IgD-negative memory B cell (primary cell): ENCODE results near the gene PGLYRP2. TPM values are rescaled to one million over a fixed set of nuclear protein-coding genes. Genes with fewer than 3 reads are reported as not detected.
"Not testable (repeated sequence)": the region's sequence is repeated elsewhere in the genome, so short reads cannot be mapped to it uniquely, and the experiment has no call there.

Experiments used
- H3K27ac Mint-ChIP-seq, 3 donors: one replicate each; pipeline ENCODE4 v1.8.0; 2020 to 2022; ENCODE audit warnings: mild to moderate bottlenecking in 3 of 3, mixed read lengths in 3 of 3, moderate library complexity in 1 of 3
- H3K27me3 Mint-ChIP-seq: one replicate; pipeline ENCODE4 v1.8.0; 2021; ENCODE audit warnings: mixed read lengths
- H3K36me3 Mint-ChIP-seq: one replicate; pipeline ENCODE4 v1.8.0; 2020; ENCODE audit warnings: mild to moderate bottlenecking, mixed read lengths
- H3K4me1 Mint-ChIP-seq, 3 donors: one replicate each; pipeline ENCODE4 v1.8.0; 2020 to 2022; ENCODE audit warnings: mixed read lengths in 3 of 3, mild to moderate bottlenecking in 1 of 3
- H3K4me3 Mint-ChIP-seq, 4 donors: one replicate each; pipeline ENCODE4 v1.8.0; 2020 to 2022; ENCODE audit warnings: mild to moderate bottlenecking in 4 of 4, mixed read lengths in 4 of 4, moderate library complexity in 3 of 4
- H3K9me3 Mint-ChIP-seq, 3 donors: one replicate each; pipeline ENCODE4 v1.8.0; 2020 to 2021; ENCODE audit warnings: mixed read lengths in 3 of 3, mild to moderate bottlenecking in 1 of 3
- polyA plus RNA-seq: library from polyadenylated mRNA; unstranded; fragments of 300-500 nt; fragmentation: Illumina TruSeq; gene quantifications from one replicate; pipeline ENCODE4 v1.2.3, GENCODE V29; 2021

PGLYRP2 gene
- polyA plus RNA-seq, 1 donor from 2014 or later = not detected

DNA sequence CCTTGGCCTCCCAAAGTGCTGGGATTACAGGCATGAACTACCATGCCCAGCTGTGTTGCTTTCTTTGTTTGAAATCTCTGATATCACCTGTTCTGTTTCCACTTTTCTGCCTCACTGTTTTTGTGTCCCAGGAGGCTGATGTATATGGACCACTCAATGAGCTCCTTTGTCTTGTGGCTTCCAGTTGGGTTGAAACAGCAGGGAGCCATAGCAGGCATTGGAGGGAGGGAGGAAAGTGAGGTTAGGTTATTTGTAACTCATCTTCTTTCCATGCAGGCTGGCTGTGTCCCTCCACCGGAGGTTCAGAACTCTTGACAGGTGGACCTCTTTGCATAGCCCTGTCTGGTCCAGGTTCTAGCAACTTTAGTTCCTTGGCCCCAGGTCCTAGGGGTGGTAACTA is 23.0 kb upstream of the PGLYRP2 start:
- H3K4me3 Mint-ChIP-seq = no peak overlapping the region
- no peaks in the 10 kb centered on the region for H3K9me3 Mint-ChIP-seq
- peaks cover 0 to 1% (median under 1%) of the 10 kb centered on the region in 3 donors for H3K4me1 Mint-ChIP-seq
- peaks cover 31% of the 10 kb centered on the region for H3K27me3 Mint-ChIP-seq
- no peak overlapping the region for H3K27ac Mint-ChIP-seq
- H3K36me3 Mint-ChIP-seq = no peaks in the 10 kb centered on the region

DNA sequence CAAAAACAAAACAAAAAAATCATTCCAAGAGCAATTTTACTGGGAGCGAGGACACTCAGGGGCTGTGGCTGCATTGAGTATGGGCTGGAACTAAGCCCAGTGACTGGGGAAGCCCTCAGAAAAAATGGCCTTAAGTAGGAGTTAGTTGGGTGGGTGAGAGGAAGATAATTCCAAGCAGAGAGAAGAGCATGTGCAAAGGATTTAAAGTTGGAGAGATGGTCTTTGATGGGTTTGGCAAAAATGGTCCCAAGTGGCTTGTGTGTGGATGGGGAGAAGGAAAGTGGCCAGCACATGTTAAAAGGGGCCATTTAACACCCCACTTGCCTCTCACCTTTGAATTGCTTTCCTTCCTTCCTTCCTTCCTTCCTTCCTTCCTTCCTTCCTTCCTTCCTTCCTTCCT is 22.3 kb upstream of the PGLYRP2 start:
- Mint-ChIP-seq H3K4me1 (peaks cover 0 to 1% (median 0%) of the 10 kb centered on the region in 3 donors), H3K27ac (peak overlapping the region in 1 of 3 donors; percentile 74), H3K4me3 (no peak overlapping the region), H3K9me3 (no peaks in the 10 kb centered on the region), H3K36me3 (no peaks in the 10 kb centered on the region), H3K27me3 (peaks cover 27% of the 10 kb centered on the region)

DNA sequence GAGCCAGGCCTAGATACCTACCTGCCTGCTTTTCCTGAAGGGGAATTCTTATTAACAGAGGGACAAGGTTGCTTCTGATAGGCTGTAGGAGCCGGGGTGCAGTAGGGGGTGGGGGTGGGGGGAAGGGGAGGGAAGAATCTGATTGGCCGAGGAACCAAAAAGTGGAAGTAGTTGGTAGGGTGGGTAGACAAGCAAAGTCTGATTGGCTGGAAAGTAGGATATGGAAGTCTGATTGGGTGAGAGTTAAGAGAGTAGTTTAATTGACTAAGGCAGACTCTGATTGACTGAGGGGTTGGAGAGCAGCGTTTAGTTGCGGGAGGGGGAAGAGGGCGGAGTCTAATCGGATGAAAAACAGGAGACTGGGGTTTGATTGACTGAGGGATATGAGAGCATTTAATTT is 19.6 kb upstream of the PGLYRP2 start:
- H3K36me3 Mint-ChIP-seq = no peaks in the 10 kb centered on the region
- no peak overlapping the region for H3K27ac Mint-ChIP-seq
- no peak overlapping the region for H3K4me3 Mint-ChIP-seq
- H3K9me3 Mint-ChIP-seq = no peaks in the 10 kb centered on the region
- H3K27me3 Mint-ChIP-seq = peaks cover 12% of the 10 kb centered on the region
- no peaks in the 10 kb centered on the region for H3K4me1 Mint-ChIP-seq

GRCh38 chr19:15498156-15498858 is 19.0 kb upstream of the PGLYRP2 start:
- no peaks in the 10 kb centered on the region for H3K4me1 Mint-ChIP-seq
- H3K4me3 Mint-ChIP-seq = no peak overlapping the region
- no peaks in the 10 kb centered on the region for H3K9me3 Mint-ChIP-seq
- no peak overlapping the region for H3K27ac Mint-ChIP-seq
- no peaks in the 10 kb centered on the region for H3K36me3 Mint-ChIP-seq
- peaks cover 12% of the 10 kb centered on the region for H3K27me3 Mint-ChIP-seq

- Mint-ChIP-seq H3K4me1 (peaks cover 0 to 4% (median 0%) of the 10 kb centered on the region in 3 donors), H3K4me3 (no peak overlapping the region), H3K27ac (peak overlapping the region in 1 of 3 donors; percentile 16), H3K27me3 (peaks cover 5% of the 10 kb centered on the region), H3K36me3 (no peaks in the 10 kb centered on the region), H3K9me3 (peaks cover 0 to 2% (median 0%) of the 10 kb centered on the region in 3 donors)
Measured at GRCh38 chr19:15495151-15495550, 15.8 kb upstream of the PGLYRP2 start.

GRCh38 chr19:15488489-15489226 is 9.4 kb upstream of the PGLYRP2 start:
- Mint-ChIP-seq H3K9me3 (peaks cover 0 to 2% (median 2%) of the 10 kb centered on the region in 3 donors), H3K4me1 (peaks cover 0 to 4% (median 0%) of the 10 kb centered on the region in 3 donors), H3K36me3 (peaks cover 2% of the 10 kb centered on the region), H3K27me3 (peaks cover 3% of the 10 kb centered on the region), H3K4me3 (no peak overlapping the region), H3K27ac (no peak overlapping the region)

- peaks cover 2% of the 10 kb centered on the region for H3K36me3 Mint-ChIP-seq
- H3K4me3 Mint-ChIP-seq = no peak overlapping the region
- H3K9me3 Mint-ChIP-seq = peaks cover 0 to 2% (median 0%) of the 10 kb centered on the region in 3 donors
Measured at GRCh38 chr19:15487038-15487437, 7.7 kb upstream of the PGLYRP2 start.

DNA sequence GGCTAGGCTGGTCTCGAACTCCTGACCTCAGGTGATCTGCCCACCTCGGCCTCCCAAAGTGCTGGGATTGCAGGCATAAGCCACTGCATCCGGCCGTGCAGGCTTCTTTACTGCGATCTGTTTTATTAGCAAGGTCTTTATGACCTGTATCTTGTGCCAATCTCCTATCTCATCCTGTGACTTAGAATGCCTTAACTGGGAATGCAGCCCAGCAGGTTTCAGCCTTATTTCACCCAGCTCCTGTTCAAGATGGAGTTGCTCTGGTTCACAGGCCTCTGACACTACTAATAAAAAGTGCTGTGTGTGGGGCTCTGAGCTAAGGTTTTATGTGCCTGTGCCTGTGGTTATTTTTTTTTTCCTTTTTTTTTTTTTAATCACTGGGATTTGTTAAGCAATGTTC is 6.5 kb upstream of the PGLYRP2 start:
- H3K36me3 Mint-ChIP-seq, H3K27me3 Mint-ChIP-seq, H3K27ac Mint-ChIP-seq, H3K4me3 Mint-ChIP-seq, H3K9me3 Mint-ChIP-seq, H3K4me1 Mint-ChIP-seq: not testable (repeated sequence)

More at GRCh38 chr19:15487038-15487437, 7.7 kb upstream of the PGLYRP2 start:
- peaks cover 0 to 3% (median 0%) of the 10 kb centered on the region in 3 donors for H3K4me1 Mint-ChIP-seq
- no peak overlapping the region for H3K27ac Mint-ChIP-seq
- peaks cover 2% of the 10 kb centered on the region for H3K27me3 Mint-ChIP-seq

GRCh38 chr19:15480996-15481395 is 1.7 kb upstream of the PGLYRP2 start:
- H3K27ac Mint-ChIP-seq, H3K4me1 Mint-ChIP-seq, H3K36me3 Mint-ChIP-seq, H3K9me3 Mint-ChIP-seq, H3K27me3 Mint-ChIP-seq, H3K4me3 Mint-ChIP-seq: not testable (repeated sequence)

DNA sequence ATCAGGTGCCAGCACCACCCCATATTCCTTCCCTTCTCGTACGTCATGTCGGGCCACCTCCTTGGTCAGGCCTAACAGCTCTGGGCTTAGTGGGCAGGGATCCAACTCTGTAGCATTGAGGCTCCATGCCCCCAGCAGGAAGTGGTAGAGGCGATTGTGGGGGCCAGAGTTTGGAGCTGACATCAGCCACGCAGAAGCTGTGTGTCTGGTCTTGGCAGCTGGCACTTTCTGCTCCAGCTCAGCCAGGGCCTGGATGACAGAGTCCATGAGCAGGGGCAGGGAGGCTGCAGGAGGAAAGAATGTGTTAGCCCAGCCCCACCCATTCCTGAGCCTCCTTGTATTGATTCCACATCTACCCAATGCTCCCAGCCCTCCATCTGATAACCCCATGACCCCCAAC is 3.0 kb downstream of the PGLYRP2 start:
- Mint-ChIP-seq H3K4me1 (peaks cover 0 to 9% (median 4%) of the 10 kb centered on the region in 3 donors), H3K4me3 (no peak overlapping the region)

GRCh38 chr19:15475611-15476010 is 3.7 kb downstream of the PGLYRP2 start:
- Mint-ChIP-seq H3K4me1 (peaks cover 0 to 9% (median 4%) of the 10 kb centered on the region in 3 donors), H3K27ac (no peak overlapping the region), H3K27me3 (peaks cover 6% of the 10 kb centered on the region), H3K4me3 (no peak overlapping the region), H3K36me3 (no peaks in the 10 kb centered on the region), H3K9me3 (no peaks in the 10 kb centered on the region)

More for the DNA sequence above, 3.0 kb downstream of the PGLYRP2 start:
- Mint-ChIP-seq H3K9me3 (no peaks in the 10 kb centered on the region), H3K27ac (no peak overlapping the region), H3K36me3 (no peaks in the 10 kb centered on the region), H3K27me3 (peaks cover 5% of the 10 kb centered on the region)

DNA sequence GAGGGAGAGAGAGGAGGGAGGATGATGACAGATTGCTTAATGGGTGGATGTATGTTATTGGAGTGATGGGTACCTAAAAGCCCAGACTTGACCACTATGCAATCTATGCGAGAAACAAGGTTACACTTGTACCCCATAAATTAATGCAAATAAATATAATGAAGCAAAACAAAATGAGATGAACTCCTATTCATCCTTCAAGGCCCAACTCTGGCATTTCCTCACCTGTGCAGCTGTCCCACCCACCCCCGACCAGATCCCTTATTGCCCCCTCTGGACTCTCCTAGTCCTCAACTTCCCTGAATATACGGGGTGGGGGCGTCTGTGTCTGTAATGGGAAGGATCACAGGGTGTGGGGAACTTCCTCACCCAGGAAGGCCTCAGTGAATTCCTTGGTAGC is 4.1 kb downstream of the PGLYRP2 start:
- H3K36me3 Mint-ChIP-seq = no peaks in the 10 kb centered on the region

DNA sequence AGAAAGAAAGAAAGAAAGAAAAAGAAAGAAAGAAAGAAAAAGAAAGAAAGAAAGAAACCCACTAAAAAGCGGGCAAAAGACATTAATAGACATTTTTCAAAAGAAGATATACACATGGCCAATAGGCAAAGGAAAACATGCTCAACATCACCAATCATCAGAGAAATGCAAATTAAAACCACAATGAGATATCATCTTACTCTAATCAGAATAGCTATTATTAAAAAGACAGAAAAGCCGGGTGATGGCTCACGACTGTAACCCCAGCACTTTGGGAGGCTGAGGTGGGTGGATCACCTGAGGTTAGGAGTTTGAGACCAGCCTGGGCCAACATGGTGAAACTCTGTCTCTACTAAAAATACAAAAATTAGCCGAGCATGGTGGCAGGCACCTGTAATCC is 5.5 kb downstream of the PGLYRP2 start:
- H3K4me3 Mint-ChIP-seq = peak overlapping the region in 1 of 4 donors; percentile 57
- H3K9me3 Mint-ChIP-seq, H3K27ac Mint-ChIP-seq, H3K36me3 Mint-ChIP-seq: not testable (repeated sequence)
- peaks cover 16% of the 10 kb centered on the region for H3K27me3 Mint-ChIP-seq
- H3K4me1 Mint-ChIP-seq = peaks cover 9 to 15% (median 13%) of the 10 kb centered on the region in 3 donors

More for the DNA sequence above, 4.1 kb downstream of the PGLYRP2 start:
- Mint-ChIP-seq H3K4me3 (no peak overlapping the region), H3K27ac (no peak overlapping the region), H3K4me1 (peaks cover 0 to 9% (median 4%) of the 10 kb centered on the region in 3 donors), H3K9me3 (no peaks in the 10 kb centered on the region), H3K27me3 (peaks cover 6% of the 10 kb centered on the region)

DNA sequence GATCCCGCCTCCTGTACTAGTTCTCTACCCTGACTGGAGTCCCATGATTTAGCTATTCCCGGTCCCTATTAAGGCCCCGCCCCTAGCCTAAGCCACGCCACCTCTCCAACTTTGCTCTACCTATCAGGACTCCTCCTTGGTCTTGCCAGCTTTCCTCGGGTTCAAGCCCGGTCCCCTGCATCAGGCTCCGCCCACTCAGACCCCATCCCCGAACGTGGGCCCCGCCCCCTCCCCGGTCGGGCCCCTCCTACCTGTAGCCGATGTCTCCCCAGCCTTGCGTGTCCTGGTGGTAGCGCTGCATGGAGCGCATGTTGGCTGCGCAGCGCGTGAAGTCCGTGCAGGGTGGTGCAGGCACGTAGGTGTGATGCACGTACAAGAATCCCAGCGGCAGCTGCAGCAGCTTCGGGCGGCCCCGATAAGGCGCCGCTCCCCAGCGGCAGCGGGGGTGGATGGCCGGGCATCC is 7.6 kb downstream of the PGLYRP2 start:
- no peaks in the 10 kb centered on the region for H3K9me3 Mint-ChIP-seq
- H3K36me3 Mint-ChIP-seq = peaks cover 3% of the 10 kb centered on the region
- H3K27me3 Mint-ChIP-seq = peaks cover 23% of the 10 kb centered on the region
- peaks cover 18 to 29% (median 21%) of the 10 kb centered on the region in 3 donors for H3K4me1 Mint-ChIP-seq
- H3K27ac Mint-ChIP-seq = no peak overlapping the region
- peak overlapping the region in 2 of 4 donors; percentile 39 to 70 for H3K4me3 Mint-ChIP-seq

DNA sequence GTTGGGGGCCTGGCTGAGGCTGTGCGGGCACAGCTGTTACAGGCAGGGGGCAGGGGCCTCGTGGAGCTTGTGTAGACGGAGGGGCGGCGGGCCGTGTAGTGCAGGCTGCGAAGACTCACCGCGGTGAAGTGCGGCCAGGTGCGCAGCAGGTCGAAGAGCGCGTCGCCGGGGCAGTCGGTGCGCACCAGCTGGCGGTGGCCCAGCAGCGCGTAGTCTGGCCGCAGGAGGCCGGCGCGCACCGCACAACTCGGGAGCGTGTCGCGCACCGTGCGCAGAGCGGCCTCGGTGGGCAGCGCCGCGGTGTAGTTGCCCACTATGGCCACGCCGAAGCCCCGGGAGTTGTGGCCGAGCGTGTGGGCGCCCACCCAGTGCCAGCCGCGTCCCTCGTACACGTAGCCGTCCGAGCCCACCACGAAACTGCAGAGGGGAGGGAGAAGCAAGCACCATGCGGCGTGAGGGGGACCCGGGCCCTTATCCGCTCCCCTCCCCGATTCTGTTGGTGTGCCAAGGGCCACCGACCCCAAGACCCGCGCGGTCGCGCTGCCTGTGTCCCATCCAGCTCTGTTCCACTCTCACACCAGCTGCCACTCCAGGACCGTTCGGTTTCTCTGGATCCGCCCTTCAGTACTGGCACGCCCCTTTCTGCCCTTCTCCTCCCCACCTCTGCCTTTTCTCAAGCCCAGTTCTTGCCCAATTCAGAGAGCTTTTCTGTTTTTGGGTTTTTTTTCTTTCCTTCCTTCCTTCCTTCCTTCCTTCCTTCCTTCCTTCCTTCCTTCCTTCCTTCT is 9.6 kb downstream of the PGLYRP2 start:
- peaks cover 3% of the 10 kb centered on the region for H3K36me3 Mint-ChIP-seq
- H3K4me3 Mint-ChIP-seq = peak overlapping the region; percentile 78 to 90 (median 84)
- peaks cover 23% of the 10 kb centered on the region for H3K27me3 Mint-ChIP-seq
- H3K9me3 Mint-ChIP-seq = no peaks in the 10 kb centered on the region
- no peak overlapping the region for H3K27ac Mint-ChIP-seq
- H3K4me1 Mint-ChIP-seq = peaks cover 22 to 35% (median 24%) of the 10 kb centered on the region in 3 donors
